Heart left ventricle (tissue), 16 donors: Measurements from ENCODE around the gene RASSF5. TPM values are rescaled to one million over a fixed set of nuclear protein-coding genes. Genes with fewer than 3 reads are reported as not detected.

Experiments used
- ATAC-seq, 4 donors: fragments of 200-7000 bp; cut with Tn5 transposase; one replicate each; pipeline ENCODE4 v1.9.1; 2020 to 2022; ENCODE audit warnings: moderate library complexity in 4 of 4, mild to moderate bottlenecking in 3 of 4, moderate number of reproducible peaks in 1 of 4
- DNase-seq, 5 donors: peaks; one replicate each; pipeline ENCODE4 v3.0.0-alpha.2; 2020
- H3K27ac ChIP-seq, 12 donors: fragments of 200-600 bp; sonication (generic) in 4 of 12; one replicate each; pipeline versions ENCODE4 v1.5.0 to v1.8.0; 2016 to 2022; ENCODE audit warnings: mild to moderate bottlenecking in 2 of 12
- H3K27me3 ChIP-seq, 9 donors: fragments of 200-600 bp; sonication (generic) in 2 of 9; one replicate each; pipeline versions ENCODE4 v1.5.1 to v1.8.0; 2016 to 2022; ENCODE audit warnings: mild to moderate bottlenecking in 3 of 9
- H3K36me3 ChIP-seq, 9 donors: fragments of 200-600 bp; sonication (generic) in 2 of 9; one replicate each; pipeline versions ENCODE4 v1.5.0 to v1.8.0; 2018 to 2022; ENCODE audit warnings: mild to moderate bottlenecking in 2 of 9
- H3K4me1 ChIP-seq, 12 donors: fragments of 200-600 bp; sonication (generic) in 4 of 12; one replicate each; pipeline versions ENCODE4 v1.5.0 to v1.8.0; 2016 to 2022; ENCODE audit warnings: mild to moderate bottlenecking in 3 of 12
- H3K4me3 ChIP-seq, 12 donors: fragments of 200-600 bp; sonication (generic) in 4 of 12; one replicate each; pipeline versions ENCODE4 v1.5.0 to v1.8.0; 2017 to 2022; ENCODE audit warnings: mild to moderate bottlenecking in 9 of 12, moderate library complexity in 4 of 12
- H3K9me3 ChIP-seq, 12 donors: fragments of 200-600 bp; sonication (generic) in 4 of 12; one replicate each; pipeline versions ENCODE4 v1.5.0 to v1.8.0; 2016 to 2022; ENCODE audit warnings: mild to moderate bottlenecking in 1 of 12
- POLR2A ChIP-seq, 2 donors: fragments of 450-650 bp; IDR thresholded peaks; one replicate each; pipeline ENCODE4 v1.6.1; 2017; ENCODE audit warnings: antibody characterized with exemption in 2 of 2, mild to moderate bottlenecking in 2 of 2, moderate library complexity in 2 of 2
- WGBS, 4 donors: extraction: QIAGEN DNeasy Blood & Tissue Kit in 2 of 4; methylation state at CpG; one replicate each; pipeline versions ENCODE4 v1.1.5 to v1.1.7; 2013 to 2018; 5-methylcytosine and 5-hydroxymethylcytosine counted together
- intact Hi-C, 10 donors: fragments of 100-400 bp; cut with DNase I; formaldehyde crosslinking; loops; one replicate each; pipeline versions ENCODE4 v1.11.1 to v1.14.2; 2022
- polyA plus RNA-seq, 2 donors: library from polyadenylated mRNA; stranded (reverse); fragments of 200-250 nt; gene quantifications; one replicate each; pipeline ENCODE4 v1.2.3, GENCODE V29; 2013
- total RNA-seq, 9 donors: library from RNA; depleted of rRNA in 2 of 9; stranded (reverse); fragments of >200 nt in 2 of 9; fragmentation: NEBNext Ultra II Directional in 3 of 9; extraction: Animal tissue kit (Norgen Biotek cat#: 25700) in 3 of 9; gene quantifications; one replicate each; pipeline versions ENCODE4 v1.1.0 to v1.2.4, GENCODE V29; 2016 to 2023
- TF ChIP-seq, protein P1 (sequence below), 12 donors: fragments of 200-600 bp; sonication (generic) in 4 of 12; IDR thresholded peaks; one replicate each; pipeline versions ENCODE4 v1.5.0 to v1.8.0; 2018 to 2022; ENCODE audit warnings: antibody characterized with exemption in 12 of 12, mild to moderate bottlenecking in 5 of 12
- donor health status: ischemic (EF 13 %, LVEDD 7.1; RV severe dilation, severe dysfunction).
- donor health status: healthy with polysubstance abuse.
- donor health status: DM: no; HTN: yes; CAD: no.
- donor health status: DM: no; HTN: no; CAD: no.
- donor health status: ischemic (EF 25% LVEDD 6.9; RV normal size, moderate dysfunction).
- donor health status: ischemic (EF 25% LVEDD 5.7; RV mildly dilated, moderate dysfunction).
- donor health status: healthy.
- donor health status: DM: yes; HTN: yes; CAD: no.
- donor health status: ischemic (EF 35%, LVEDD 5.7; RV mildly dilated, moderate dysfunction).
- donor health status: nonischemic (EF 11% LVEDD 7.7; RV severe dilation, severe dysfunction).
- donor health status: DM: yes; HTN: yes; CAD: no.
- donor health status: PGD.
- donor health status: ischemic (EF 29% LVEDD 5.4; RV normal size, mild dysfunction).
- donor health status: nonischemic (EF 23%, LVEDD 6.1; RV moderate dilation, normal function).

Gene RASSF5
- total and polyA plus RNA-seq, 11 donors: 1.3 to 27.4 (median 5.6) TPM

DNA sequence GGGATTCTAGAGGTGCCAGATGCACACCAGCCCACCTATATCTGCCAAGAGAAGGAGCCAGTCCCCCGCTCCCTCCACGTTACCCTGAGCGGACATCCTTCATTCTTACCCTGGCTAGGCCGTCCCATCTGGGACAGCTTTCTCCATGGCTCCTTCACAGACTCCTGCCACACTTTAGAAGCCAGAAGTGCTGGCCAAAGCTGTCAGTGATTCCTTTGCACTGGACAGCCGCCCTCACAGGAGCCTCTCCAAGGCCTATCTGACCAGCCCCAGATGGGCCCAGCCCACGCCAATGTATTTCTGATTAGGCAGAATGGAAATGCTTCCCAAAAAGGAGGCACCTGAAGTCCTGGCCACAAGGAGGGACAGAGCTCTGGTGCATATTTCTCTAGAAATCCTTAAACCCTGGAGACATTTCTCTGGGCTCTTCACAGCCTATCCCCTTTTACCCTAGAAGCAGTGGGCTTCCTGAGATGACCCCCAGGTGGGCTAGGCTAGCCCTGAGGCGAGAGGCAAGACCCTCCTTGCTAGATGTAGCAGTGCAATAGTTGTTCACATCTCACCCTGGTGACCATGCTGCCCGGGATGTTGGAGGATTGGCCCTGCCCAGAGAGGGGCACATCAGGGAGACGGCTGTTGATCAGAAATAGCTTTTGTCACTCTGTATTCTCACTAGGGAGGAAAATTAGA, 44.1 kb downstream of the RASSF5 start:
- H3K27me3 ChIP-seq: no peaks in the 10 kb centered on the region
- TF ChIP-seq POLR2A (IDR thresholded peaks at IDR 0.05): no peak
- TF ChIP-seq, protein P1, sequence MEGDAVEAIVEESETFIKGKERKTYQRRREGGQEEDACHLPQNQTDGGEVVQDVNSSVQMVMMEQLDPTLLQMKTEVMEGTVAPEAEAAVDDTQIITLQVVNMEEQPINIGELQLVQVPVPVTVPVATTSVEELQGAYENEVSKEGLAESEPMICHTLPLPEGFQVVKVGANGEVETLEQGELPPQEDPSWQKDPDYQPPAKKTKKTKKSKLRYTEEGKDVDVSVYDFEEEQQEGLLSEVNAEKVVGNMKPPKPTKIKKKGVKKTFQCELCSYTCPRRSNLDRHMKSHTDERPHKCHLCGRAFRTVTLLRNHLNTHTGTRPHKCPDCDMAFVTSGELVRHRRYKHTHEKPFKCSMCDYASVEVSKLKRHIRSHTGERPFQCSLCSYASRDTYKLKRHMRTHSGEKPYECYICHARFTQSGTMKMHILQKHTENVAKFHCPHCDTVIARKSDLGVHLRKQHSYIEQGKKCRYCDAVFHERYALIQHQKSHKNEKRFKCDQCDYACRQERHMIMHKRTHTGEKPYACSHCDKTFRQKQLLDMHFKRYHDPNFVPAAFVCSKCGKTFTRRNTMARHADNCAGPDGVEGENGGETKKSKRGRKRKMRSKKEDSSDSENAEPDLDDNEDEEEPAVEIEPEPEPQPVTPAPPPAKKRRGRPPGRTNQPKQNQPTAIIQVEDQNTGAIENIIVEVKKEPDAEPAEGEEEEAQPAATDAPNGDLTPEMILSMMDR (IDR thresholded peaks at IDR 0.05): no peak
- H3K4me1 ChIP-seq: peaks cover 0 to 30% (median 17%) of the 10 kb centered on the region in 12 donors
- no peak overlapping the region for H3K4me3 ChIP-seq
- intact Hi-C loops: no loop called here
- 77 to 87% (median 82%) methylated on average over 6 to 9 of the region's 9 CpGs for WGBS, 4 donors
- H3K27ac ChIP-seq: peak overlapping the region in 1 of 12 donors; percentile 58
- ATAC-seq (no peak), DNase-seq (no peak)
- H3K9me3 ChIP-seq: no peaks in the 10 kb centered on the region
- H3K36me3 ChIP-seq: no peaks in the 10 kb centered on the region

DNA sequence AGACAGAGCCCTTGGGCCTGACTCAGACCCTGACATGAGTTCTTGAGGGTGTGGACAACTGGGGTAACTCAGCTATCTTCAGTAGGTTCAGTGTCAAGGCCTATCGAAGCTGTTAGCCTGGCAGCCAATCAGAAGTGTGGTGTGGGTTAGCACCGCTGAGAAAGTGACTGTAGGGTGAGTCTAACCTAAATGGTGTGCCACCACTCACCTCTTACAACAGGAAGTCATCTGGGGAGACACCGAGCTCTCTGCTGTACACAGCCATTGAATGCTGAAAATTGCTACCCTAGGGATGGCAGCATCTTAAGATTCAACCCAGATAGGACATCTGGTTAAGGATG, 44.6 kb downstream of the RASSF5 start:
- no peak for DNase-seq
- Histone ChIP-seq H3K4me3 (no peak overlapping the region), H3K4me1 (peaks cover 0 to 35% (median 22%) of the 10 kb centered on the region in 12 donors), H3K27ac (peak overlapping the region in 1 of 12 donors; percentile 58), H3K9me3 (no peaks in the 10 kb centered on the region), H3K36me3 (no peaks in the 10 kb centered on the region), H3K27me3 (no peaks in the 10 kb centered on the region)
- intact Hi-C loops: no loop called here
- ATAC-seq: no peak
- no peak for TF ChIP-seq POLR2A (IDR thresholded peaks at IDR 0.05)
- TF ChIP-seq, protein P1 (IDR thresholded peaks at IDR 0.05): no peak
- 81 to 100% (median 92%) methylated on average over 3 of the region's 3 CpGs for WGBS, 4 donors

DNA sequence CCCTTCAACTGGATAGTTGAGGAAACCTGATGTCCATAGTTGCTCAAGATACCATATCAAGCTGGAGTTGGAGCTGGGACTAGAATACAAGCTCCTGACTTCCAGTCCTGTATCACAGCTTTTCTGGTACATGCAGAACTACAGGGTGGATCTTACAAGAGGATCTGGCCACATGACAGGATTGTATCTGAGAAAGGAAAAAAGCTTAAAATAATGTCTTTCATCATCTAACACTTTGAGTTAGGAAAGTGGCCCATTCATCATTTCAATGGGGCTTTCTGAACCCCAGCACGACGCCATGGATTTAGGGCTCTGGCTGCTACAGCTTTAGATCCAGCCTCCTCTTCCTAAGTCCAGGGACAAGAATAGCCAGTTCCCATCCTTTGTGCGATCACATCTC, 46.9 kb downstream of the RASSF5 start:
- ATAC-seq: no peak
- peaks cover 0 to 54% (median 37%) of the 10 kb centered on the region in 12 donors for H3K4me1 ChIP-seq
- peak overlapping the region in 1 of 12 donors; percentile 10 for H3K27ac ChIP-seq
- no peaks in the 10 kb centered on the region for H3K27me3 ChIP-seq
- no peaks in the 10 kb centered on the region for H3K9me3 ChIP-seq
- TF ChIP-seq POLR2A (IDR thresholded peaks at IDR 0.05): no peak
- TF ChIP-seq, protein P1 (IDR thresholded peaks at IDR 0.05): no peak
- intact Hi-C loops: no loop called here
- WGBS, 4 donors: 74 to 87% (median 78%) methylated on average over 3 of the region's 3 CpGs
- no peaks in the 10 kb centered on the region for H3K36me3 ChIP-seq
- no peak overlapping the region for H3K4me3 ChIP-seq
- DNase-seq: no peak

DNA sequence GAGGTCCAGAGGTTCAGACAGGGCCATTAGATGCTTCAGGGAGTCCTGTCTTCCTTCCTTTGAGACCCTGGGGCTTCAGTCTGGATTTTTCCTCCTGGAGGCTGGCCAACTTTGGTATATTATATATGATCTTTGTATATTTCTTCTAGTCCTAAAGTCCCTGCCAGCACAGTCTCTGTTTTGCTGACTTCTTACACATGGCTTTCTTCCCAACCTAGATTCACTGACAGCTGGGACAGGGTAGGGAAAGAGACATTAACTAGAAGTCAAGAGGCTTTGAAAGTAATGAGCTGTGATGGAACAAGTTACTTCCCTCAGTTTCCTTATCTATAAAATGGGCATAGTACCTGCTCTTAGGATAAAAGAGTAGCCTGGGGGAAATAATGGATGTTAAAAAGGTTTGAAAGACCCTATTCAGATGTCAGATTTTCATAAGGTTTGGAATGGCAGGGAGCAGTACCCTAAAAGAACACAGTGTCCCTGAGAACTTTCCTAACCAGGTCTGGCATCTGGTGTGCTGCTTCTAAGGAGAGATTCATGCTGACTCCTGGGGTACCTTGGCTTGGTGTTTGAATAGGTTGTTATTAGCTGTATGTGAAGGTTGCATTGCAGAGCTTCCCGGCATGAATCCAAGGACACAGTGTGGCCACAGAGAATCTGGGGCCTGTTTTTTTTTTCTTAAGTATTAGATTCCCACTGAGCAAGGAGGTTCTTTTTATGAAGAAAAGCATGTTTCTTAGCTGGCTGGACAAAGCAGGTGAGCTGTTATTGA, 47.6 kb downstream of the RASSF5 start:
- peak overlapping the region in 9 of 12 donors; percentile 0 to 98 (median 69) for H3K27ac ChIP-seq
- H3K4me3 ChIP-seq: no peak overlapping the region
- ATAC-seq: no peak
- intact Hi-C loops: no loop called here
- H3K27me3 ChIP-seq: no peaks in the 10 kb centered on the region
- DNase-seq: no peak
- H3K4me1 ChIP-seq: peaks cover under 1 to 60% (median 44%) of the 10 kb centered on the region in 12 donors
- H3K36me3 ChIP-seq: no peaks in the 10 kb centered on the region
- H3K9me3 ChIP-seq: no peaks in the 10 kb centered on the region
- 63 to 91% (median 78%) methylated on average over 1 of the region's 1 CpG for WGBS, 4 donors
- no peak for TF ChIP-seq POLR2A (IDR thresholded peaks at IDR 0.05)
- TF ChIP-seq, protein P1 (IDR thresholded peaks at IDR 0.05): no peak
